KMS-11 (cell line): ENCODE data around the gene DCAF12.

Experiments
- H2AFZ ChIP-seq: fragments of 200-600 bp; sonication (generic); 2 replicates; pipeline ENCODE4 v1.6.1; 2016; ENCODE audit warnings: antibody characterized with exemption, mixed run types, low read depth
- H3K27ac ChIP-seq: fragments of 200-600 bp; sonication (generic); 2 replicates; pipeline ENCODE4 v1.6.1; 2016; ENCODE audit warnings: mild to moderate bottlenecking, mixed run types
- H3K27me3 ChIP-seq: fragments of 200-600 bp; sonication (generic); 2 replicates; pipeline ENCODE4 v1.6.1; 2017; ENCODE audit warnings: mild to moderate bottlenecking, low read depth, mixed run types, moderate library complexity; ENCODE audit not compliant: insufficient read depth
- H3K36me3 ChIP-seq: fragments of 200-600 bp; sonication (generic); 2 replicates; pipeline ENCODE4 v1.6.1; 2017; ENCODE audit warnings: mild to moderate bottlenecking, mixed run types; ENCODE audit not compliant: insufficient read depth
- H3K4me1 ChIP-seq: fragments of 200-600 bp; sonication (generic); 2 replicates; pipeline ENCODE4 v1.6.1; 2016; ENCODE audit warnings: mild to moderate bottlenecking, low read depth, mixed run types; ENCODE audit not compliant: poor library complexity, severe bottlenecking
- H3K4me2 ChIP-seq: fragments of 200-600 bp; sonication (generic); 2 replicates; pipeline ENCODE4 v1.7.0; 2016; ENCODE audit warnings: mild to moderate bottlenecking, mixed run types
- H3K4me3 ChIP-seq: fragments of 200-600 bp; sonication (generic); IDR thresholded peaks from 2 replicates; pipeline ENCODE4 v1.6.1; 2017; ENCODE audit warnings: low read depth, low read length, mixed read lengths; ENCODE audit not compliant: insufficient read depth
- H3K79me2 ChIP-seq: fragments of 200-600 bp; sonication (generic); 2 replicates; pipeline ENCODE4 v1.6.1; 2016; ENCODE audit warnings: low read depth, mixed run types; ENCODE audit not compliant: insufficient read depth
- H3K9ac ChIP-seq: fragments of 200-600 bp; sonication (generic); 2 replicates; pipeline ENCODE4 v1.6.1; 2016; ENCODE audit warnings: mild to moderate bottlenecking, mixed run types
- H4K20me1 ChIP-seq: fragments of 200-600 bp; sonication (generic); 2 replicates; pipeline ENCODE4 v1.6.1; 2016; ENCODE audit warnings: mild to moderate bottlenecking, mixed run types; ENCODE audit not compliant: insufficient read depth
- TF ChIP-seq, protein P1 (sequence below): fragments of 200-600 bp; sonication (generic); conservative IDR thresholded peaks from 2 replicates; pipeline ENCODE4 v1.6.1; 2017; ENCODE audit warnings: low read depth, mild to moderate bottlenecking, antibody characterized with exemption, low read length, moderate library complexity, mixed read lengths

The DCAF12 gene

DNA sequence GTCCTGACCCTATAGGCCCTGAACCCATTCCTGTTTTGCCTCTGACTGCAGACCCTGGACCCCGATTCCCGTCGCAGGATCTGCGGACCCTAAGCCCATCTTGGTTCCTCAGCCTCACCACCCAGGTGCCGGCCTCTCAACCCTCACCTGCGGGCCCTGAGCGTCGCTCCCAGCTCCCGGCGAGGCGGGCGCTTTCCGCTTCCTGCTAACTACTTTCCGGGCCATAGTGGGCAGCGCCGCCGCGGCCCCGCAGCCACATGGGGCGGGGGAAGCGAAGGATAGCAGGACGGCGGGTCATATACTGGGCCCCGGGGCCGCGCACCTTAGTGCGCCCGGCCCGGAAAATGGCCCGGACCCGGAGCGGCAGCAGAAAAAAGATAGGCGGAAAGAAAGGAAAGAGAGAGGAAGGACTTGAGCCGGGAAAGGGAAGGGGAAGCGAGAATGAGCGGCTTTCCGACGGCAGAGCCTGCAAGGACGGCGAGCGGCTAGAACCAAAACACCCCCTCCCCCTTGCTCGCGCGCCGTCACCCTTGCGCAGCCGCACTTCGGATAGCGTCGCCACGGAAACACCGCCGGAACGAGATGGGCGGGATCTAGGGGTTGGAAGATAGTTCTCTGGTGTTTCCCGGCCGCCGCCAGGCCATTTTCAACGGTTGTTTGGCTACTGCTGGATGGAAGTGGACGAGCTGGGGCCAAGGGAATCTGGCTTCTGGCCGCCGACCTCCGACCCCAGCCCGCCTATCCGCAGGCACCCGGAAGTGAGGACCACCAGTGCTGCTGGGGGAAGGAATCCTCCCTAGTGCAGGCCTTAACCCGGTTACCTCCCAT lies at the start of gene DCAF12:
DCAF12 (minus strand) TSS at position 492 of the 828 bp plus-strand sequence; CDS start at position 225, 267 bp downstream.
- Histone ChIP-seq H3K4me2 (peak within 1 kb of the TSS; percentile 71), H3K79me2 (peaks cover 39% of the 10 kb centered on the region), H2AFZ (peak within 1 kb of the TSS; percentile 91), H3K27me3 (no peaks in the 10 kb centered on the region), H3K4me1 (peaks cover 22% of the 10 kb centered on the region), H3K9ac (peak within 1 kb of the TSS; percentile 90), H3K36me3 (peaks cover 6% of the 10 kb centered on the region; the same call in 1 of the 2 replicates), H4K20me1 (peaks cover 5% of the 10 kb centered on the region; the same call in 1 of the 2 replicates), H3K27ac (peak within 1 kb of the TSS; percentile 75), H3K4me3 (no peak within 1 kb of the TSS)
- TF ChIP-seq, protein P1, sequence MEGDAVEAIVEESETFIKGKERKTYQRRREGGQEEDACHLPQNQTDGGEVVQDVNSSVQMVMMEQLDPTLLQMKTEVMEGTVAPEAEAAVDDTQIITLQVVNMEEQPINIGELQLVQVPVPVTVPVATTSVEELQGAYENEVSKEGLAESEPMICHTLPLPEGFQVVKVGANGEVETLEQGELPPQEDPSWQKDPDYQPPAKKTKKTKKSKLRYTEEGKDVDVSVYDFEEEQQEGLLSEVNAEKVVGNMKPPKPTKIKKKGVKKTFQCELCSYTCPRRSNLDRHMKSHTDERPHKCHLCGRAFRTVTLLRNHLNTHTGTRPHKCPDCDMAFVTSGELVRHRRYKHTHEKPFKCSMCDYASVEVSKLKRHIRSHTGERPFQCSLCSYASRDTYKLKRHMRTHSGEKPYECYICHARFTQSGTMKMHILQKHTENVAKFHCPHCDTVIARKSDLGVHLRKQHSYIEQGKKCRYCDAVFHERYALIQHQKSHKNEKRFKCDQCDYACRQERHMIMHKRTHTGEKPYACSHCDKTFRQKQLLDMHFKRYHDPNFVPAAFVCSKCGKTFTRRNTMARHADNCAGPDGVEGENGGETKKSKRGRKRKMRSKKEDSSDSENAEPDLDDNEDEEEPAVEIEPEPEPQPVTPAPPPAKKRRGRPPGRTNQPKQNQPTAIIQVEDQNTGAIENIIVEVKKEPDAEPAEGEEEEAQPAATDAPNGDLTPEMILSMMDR = no peak

DNA sequence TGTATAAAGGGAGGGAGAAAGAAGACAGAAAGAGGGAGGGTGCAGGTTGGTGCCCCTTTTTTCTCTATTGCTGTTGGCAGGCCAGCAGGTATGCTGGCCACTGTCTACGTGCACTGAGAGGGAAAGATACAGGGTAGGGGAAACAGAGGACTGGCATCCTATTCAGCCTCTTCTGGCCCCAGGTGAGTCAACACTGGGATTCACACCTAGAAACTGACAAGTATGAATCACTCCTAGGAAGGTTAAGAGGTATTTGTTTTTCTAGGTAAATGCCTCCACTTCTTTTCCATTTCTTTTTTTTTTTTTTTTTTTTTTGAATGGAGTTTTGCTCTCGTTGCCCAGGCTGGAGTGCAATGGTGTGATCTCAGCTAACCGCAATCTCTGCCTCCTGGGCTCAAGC lies 49.6 kb upstream of the DCAF12 start:
- Histone ChIP-seq H2AFZ (no peak overlapping the region), H3K9ac (no peak overlapping the region), H4K20me1 (no peaks in the 10 kb centered on the region), H3K27me3 (no peaks in the 10 kb centered on the region), H3K4me1 (peaks cover 15% of the 10 kb centered on the region), H3K4me2 (no peak overlapping the region), H3K27ac (no peak overlapping the region), H3K36me3 (no peaks in the 10 kb centered on the region), H3K79me2 (peaks cover 19% of the 10 kb centered on the region), H3K4me3 (no peak overlapping the region)
- TF ChIP-seq, protein P1 = no peak

DNA sequence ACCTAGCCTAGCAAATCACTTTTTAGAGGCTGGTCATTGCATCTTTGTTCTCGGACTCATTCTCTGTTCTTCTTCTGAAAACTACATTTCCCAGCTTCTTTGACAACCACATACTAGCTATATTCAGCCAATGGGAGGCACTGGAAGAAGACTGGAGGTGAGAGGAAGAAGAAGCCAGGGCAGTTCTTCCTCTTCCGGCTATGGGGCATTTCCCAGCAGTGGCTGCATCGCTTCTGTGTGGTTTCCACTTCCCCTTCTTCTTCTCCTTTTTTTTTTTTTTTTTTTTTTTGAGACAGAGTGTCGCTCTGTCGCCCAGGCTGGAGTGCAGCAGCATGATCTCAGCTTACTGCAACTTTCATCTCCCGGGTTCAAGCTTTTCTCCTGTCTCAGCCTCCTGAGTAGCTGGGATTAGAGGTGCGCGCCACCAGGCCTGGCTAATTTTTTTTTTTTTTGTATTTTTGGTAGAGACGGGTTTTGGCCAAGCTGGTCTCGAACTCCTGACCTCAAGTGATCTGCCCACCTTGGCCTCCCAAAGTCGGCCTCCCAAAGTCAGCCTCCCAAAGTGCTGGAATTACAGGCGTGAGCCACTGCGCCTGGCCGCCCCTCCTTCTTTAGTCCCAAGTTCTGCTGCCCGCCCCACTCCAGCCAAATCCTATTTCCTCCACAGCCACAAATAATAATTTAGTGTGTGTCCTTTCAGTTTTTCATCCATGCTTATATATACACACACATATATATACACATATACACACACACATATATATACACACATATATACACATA lies 45.4 kb upstream of the DCAF12 start:
- no peaks in the 10 kb centered on the region for H4K20me1 ChIP-seq
- no peak overlapping the region for H3K9ac ChIP-seq
- H3K79me2 ChIP-seq = no peaks in the 10 kb centered on the region
- H3K27me3 ChIP-seq = no peaks in the 10 kb centered on the region
- H3K4me1 ChIP-seq = no peaks in the 10 kb centered on the region
- no peak overlapping the region for H2AFZ ChIP-seq
- no peak overlapping the region for H3K4me2 ChIP-seq
- H3K36me3 ChIP-seq = no peaks in the 10 kb centered on the region
- no peak overlapping the region for H3K27ac ChIP-seq
- TF ChIP-seq, protein P1 = no peak
- H3K4me3 ChIP-seq = no peak overlapping the region

DNA sequence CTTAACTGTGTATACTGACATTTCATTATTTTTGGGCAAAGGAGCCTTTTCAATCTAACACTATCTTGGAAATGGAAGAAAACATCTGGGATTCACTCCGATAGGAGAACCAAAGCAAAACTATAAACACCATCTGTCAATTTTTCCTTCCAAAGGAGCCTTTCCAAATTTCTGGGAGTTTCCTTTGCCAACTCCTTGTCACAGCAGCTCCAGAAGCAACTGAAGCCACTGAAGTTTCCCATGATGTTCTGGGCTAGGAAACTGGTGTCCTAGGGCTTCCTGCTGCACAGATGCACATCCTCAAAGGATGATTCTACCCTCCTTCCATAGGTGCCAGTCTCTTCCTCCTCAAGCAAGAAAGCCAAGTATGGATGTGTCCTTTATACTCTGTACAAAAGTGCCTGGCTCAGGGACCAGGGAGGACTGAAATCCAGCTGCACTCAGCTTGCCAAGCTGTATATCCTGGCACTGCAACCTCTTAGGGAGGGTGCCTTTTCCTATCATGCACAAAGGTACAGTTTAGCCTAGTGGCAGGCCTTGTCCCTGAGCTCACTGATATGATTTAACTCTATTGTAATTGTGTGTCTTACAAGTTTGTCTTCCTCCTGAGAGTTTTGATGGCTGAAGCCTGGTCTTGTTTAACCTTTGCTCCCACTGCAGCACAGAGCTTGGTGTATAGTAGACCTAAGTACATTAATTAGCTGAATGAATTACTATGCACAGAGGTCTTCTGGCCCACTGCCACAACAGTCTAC lies 43.9 kb upstream of the DCAF12 start:
- Histone ChIP-seq H3K4me2 (no peak overlapping the region), H3K4me1 (no peaks in the 10 kb centered on the region), H3K27me3 (no peaks in the 10 kb centered on the region), H3K36me3 (no peaks in the 10 kb centered on the region), H3K79me2 (no peaks in the 10 kb centered on the region), H3K4me3 (no peak overlapping the region), H3K27ac (no peak overlapping the region), H3K9ac (no peak overlapping the region), H4K20me1 (no peaks in the 10 kb centered on the region), H2AFZ (no peak overlapping the region)
- TF ChIP-seq, protein P1 = no peak
